LHCN-M2 (cell line): ENCODE measurements around the gene CNTF. TPM values are rescaled to one million over a fixed set of nuclear protein-coding genes. Genes with fewer than 3 reads are reported as not detected.

Source experiments
- DNase-seq: peaks from one replicate; pipeline ENCODE4 v3.0.0-alpha.2; 2012; ENCODE audit warnings: low read depth
- total RNA-seq: library from RNA; depleted of rRNA; stranded (reverse); fragments of >200 nt; gene quantifications from 2 replicates; pipeline ENCODE4 v1.2.3, GENCODE V29; 2014

Gene CNTF
- total RNA-seq, 1 experiment from 2014 or later, result 2.6 TPM

DNA sequence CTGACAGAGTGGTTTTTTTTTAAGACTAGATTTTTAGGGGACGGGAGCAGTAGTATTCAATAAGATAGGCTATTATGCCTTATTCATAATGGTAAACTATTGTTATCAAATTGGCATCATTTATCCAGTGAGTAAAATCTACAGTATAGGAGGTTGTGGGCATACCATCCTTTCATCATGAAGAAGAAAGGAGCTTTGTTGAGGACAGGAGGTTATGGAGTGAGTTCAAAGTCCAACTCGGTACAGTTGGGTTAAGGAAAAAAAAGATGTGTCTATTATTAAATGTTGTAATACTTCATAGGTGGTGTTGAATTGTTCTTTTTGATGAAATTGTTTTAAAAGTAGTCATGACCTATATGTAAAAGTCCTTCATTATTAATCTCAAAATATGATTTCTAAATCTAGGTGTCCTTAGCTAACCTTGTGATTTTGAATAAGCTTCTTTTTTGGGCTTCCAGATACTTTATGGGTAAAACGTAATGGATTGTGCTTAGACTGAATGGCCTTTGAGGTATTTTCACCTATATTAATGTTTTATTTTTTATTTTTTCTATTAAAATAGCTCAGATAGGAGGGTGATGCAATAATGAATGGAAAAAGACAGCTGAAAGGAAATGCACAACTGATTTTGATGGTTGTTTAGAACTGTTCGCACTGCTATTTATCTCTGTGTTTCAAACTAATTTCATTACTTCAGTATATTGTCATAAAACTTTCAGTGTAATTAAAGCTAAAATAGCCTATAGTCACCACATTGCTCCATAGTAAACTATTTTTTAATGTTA, 15.3 kb upstream of the CNTF start:
- no peak for DNase-seq

DNA sequence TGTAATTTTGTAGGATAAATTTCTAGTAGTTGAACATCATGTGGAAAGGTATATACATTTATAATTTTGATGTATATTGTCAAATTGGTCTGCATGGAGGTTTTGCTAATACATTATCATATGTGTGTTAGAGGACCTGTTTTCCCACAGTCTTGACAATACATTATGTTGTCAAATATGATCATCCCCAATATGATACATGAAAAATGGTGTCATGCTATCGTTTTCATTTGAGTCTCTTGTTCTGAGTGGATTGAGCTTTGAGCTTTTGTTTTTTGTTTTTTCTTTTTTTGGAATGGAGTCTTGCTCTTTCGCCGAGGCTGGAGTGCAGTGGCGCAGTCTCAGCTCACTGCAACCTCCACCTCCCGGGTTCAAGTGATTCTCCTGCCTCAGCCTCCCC, 14.1 kb upstream of the CNTF start:
- no peak for DNase-seq

DNA sequence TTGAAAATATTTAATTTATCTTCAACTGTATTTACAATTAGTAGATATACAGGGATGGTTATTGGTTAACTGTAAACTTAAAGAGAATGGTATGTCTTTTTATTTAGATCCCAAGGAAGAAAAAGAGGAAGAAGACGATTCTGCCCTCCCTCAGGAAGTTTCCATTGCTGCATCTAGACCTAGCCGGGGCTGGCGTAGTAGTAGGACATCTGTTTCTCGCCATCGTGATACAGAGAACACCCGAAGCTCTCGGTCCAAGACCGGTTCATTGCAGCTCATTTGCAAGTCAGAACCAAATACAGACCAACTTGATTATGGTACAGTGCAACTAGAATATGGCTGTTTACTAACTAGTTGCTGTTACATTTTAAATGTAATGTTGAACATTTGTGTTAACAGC, 12.7 kb upstream of the CNTF start:
- DNase-seq, result no peak

DNA sequence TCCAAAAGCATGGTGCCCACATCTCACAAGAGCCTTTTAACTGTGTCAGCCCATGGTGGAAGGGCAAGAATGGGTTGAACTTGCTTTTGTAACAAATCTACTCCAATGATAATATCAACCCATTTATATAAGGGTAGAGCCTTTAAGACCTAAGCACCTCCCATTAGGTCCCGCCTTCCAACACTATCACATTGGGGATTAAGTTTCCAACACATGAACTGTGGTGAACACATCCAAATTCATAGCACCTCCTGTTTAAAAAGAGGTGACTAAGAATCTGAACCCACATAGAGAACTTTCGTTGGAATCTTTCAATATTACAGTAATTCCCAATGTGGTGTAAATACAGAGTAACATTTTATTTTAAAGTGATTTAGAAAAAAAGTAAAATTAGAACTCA, 9.2 kb upstream of the CNTF start:
- DNase-seq, result no peak

DNA sequence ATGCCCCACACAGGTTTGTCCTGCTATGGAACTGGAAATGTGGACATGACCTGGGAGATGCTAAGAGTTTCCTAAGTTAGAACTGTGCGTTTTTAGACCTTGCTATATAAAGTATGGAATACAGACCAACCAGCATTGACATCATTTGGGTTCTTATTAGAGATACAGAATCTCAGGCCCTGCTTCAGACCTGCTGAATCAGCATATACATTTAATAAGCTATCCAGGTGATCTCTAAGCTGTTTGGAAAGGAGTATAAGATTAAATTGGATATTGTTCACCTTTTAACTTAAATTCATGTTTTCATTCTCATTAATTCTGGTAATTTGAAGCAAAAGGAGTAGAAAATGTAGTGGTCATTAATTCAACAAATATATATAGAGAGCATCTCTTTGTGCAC, 6.9 kb upstream of the CNTF start:
- DNase-seq, result no peak

DNA sequence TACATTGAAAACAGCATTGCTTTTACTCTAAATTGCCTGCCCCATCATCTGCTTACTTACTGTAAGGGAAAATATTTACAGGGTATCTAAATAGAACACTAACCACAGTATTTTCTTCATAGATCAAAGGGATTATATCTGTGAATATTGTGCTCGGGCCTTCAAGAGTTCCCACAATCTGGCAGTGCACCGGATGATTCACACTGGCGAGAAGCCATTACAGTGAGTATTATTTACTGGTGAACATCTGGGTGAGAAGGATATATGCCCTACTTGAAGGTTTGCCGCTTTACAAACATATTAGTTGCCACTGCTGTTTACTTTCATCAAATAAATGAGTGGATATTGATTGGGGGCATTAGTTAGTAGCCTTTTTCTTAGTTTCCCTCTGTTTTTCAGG, 5.9 kb upstream of the CNTF start:
- DNase-seq, result peak; percentile 95

DNA sequence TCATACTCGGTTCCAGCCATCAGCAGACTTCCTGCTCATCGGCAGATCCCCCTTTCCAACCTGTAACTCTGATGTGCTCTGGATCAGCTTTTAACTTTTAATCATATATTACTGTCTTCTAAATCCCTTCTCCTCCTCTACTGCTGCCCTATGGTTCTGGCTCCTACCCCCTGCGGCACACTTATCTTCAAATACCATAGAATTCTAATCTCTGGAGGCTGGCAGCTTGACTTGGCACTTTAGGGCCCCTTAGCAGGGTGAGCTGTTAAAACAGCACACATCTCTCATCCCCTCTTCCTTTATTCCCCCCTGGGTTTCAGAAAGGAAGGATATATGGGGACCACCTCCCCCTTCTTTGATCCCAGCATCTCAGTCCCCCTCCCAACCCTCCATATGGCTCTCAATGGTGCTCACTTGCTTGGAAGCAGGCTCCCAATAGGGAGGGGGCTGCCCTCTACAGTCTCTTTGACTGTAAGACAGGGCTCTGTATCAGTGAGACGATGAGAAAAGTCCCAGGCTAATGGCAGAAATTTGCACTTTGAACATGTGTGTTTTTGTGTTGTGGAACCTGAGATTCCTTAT, 4.4 kb upstream of the CNTF start:
- DNase-seq, result no peak

DNA sequence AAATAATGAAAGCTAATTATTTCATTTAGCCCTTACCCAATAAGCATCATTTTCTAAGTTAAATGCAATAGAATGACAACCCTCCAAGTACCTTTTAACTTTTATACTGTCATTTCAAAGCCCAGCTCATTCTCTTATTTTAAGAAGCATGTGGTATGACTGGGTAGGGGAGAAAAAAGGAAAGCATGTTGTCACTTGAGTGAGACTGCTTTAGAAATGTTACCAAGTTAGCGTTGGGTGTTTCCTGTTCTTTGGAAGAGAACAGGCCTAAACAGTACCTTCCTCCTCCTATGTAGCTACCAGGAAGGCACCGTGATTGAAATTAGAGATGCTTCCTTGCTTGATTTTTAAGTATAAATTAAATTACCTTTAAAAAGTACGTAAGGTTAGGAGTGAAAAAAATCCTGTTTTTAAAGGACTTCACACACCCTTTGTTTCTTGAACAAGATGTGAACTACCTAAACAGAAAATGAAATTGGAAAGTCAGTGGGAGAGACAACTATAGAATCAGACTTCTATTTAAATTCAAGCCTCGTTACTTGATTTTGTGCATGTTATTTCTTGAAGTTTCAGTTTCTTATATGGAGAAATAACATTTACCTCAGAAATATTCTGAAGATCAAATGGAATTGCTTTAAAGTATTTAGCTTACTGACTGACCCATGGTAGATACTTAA, 741 bp upstream of the CNTF start:
- DNase-seq, result no peak

DNA sequence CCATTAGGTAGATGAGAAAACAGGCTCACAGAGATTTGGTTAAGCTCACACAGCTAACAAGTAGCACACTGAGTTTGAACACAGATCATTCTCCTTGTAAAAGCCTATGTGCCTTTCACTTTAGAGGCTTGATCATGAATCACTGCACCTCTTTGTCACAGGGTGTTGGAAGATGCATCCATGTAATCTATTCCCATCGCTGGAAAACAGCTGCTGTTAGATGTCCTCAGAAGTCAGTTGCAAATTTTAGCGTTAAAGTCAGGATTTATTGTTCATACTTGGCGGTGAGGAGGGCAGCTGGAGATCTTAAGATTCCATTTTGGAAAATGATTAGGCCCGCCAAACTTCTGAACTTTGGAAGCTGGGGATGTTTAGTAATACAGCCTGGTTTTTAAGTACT, 2.6 kb downstream of the CNTF start:
- DNase-seq, result peak; percentile 94

DNA sequence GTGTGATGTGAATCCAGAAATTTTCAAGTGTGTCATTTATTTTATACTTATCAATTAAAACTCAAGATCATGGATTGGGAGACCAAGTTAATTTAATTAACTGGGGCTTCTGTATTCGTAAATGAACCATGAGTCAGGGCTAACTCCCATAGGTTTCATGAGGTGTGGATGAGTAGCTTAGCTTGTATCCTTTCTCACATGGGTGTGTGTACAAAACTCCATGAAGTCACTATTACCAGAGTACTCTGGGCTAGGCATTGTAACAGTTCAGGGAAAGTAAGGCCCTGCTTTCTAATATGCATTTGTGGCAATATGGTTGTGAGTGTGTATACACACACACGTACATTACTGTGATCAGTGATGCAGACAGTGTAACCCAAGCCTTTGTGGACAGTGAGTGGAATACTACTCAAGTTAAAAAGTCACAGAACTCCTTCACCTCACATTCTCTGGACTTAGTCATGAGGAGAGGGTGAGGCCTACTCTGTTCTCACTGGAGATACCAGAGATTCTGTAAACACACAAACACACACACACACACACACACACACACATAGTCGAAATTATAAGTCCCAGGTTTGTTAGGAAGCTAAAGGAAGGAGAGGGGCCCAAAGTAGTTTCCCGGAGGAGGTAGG, 3.5 kb downstream of the CNTF start:
- DNase-seq, result peak; percentile 75

DNA sequence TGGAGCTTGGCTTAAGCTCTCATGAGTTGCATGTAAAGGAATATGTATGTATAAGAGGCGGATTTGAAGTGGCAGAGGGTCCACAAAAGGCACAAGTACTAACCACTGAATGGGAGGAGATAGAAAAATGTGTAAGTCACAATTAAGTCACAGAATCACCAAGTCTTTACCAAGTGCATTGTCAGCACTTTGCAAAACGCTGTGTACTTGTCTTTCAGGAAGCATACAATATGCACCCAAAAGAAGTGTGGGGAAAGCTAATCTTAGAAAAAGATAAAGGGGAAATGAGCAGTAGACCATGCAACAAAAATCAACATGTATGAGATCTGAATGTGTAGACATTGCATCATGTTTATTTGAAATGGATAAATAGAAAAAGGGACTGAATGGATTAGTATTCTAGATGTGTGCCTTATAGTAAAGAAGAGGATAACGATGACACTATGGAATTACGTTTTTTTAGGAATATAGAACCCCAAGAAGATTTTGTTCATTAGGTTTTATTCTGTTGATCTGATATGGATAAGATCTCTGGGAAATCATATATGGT, 4.5 kb downstream of the CNTF start:
- DNase-seq, result no peak

DNA sequence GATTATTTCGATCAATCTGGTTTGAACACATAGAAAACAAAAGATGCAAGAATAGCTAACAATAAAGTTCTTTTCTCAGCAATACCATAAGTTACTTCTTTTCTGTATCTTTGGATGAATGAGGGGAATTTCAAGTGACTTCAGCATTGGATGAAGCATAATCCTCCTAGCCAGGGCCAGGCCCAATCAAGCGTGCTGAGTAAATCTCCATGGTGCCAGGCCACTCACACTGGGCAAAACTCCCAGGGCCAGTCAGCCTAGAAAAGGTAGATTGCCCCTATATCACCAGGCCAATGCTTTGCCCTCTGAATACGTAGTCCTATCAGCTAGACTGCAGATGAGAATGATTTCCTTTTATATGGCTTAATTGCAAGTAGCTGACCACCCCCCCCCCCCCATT, 6.0 kb downstream of the CNTF start:
- DNase-seq, result no peak

DNA sequence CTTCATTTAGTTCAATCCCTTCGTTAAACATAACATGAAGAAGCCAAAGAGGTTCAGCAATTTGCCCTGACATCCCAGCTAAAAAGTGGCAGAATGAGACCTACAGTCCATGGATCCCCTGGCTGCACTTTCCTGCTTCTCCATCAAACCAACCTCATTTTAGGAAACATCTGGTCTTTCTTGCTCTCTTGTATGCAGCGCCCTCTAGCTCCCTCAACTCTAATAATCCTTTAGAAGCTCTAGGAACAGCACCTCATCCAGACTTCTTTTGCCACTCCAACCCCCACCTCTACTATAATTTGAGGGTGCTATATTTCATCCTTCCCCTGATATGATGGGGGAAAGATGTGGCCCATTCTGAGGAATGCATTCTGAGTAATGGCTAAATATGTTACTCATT, 7.4 kb downstream of the CNTF start:
- DNase-seq, result peak; percentile 68

DNA sequence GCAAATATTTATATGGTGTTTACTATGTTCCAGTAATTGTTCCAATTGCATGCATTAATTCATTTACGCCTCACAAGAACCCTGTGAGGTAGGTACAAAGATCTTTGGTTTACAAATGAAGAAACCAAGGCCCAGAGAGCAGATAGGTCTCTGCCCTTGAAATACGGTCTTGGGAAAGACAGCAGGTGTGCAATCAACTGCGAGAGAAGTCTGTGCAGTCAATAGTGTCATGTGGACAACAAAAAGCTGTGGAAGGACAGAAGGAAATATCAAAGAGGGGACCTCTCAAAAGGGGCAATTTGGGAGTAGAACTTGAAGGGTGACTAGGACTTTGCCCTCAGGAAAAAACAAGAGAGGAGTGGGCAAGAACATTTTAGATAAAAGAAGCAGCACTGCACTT, 8.9 kb downstream of the CNTF start:
- no peak for DNase-seq

DNA sequence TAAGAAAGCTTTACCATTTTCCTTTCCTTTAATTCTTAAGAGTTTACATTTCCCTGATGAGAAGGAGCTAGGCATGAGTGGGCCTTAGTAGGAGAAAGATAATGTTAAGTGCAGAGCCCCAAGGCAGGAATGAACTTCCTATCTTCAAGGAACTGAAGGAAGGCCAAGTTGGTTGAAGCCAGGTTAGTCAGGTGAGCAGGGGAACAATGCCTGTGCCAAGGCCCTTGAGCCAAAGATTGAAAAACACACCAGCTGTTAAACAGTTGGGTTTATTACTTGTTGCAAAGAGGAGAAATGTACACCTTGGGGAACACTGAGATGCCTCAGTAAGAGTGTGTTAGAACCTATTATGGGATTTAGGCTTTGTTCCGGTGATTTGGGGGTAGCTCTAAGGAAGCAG, 10.0 kb downstream of the CNTF start:
- DNase-seq, result no peak

DNA sequence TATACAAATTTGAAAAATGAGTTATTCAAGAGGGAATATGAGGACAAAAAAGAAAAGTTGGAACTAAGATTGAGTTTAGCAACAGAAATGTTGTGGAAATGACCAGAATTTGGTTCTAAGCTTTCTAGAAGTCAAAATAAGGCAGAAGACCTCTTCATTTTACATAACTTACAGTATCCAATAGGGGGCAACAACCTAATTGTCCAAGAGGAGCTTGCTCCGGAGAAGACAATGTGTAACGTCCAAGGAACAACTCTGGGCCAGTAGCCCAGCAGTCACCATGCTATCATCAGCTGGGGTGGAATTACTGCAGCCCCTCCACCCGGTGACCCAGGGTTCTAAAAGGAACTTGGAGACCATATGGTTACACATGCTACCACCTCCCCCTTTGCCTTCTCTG, 14.1 kb downstream of the CNTF start:
- DNase-seq, result no peak

DNA sequence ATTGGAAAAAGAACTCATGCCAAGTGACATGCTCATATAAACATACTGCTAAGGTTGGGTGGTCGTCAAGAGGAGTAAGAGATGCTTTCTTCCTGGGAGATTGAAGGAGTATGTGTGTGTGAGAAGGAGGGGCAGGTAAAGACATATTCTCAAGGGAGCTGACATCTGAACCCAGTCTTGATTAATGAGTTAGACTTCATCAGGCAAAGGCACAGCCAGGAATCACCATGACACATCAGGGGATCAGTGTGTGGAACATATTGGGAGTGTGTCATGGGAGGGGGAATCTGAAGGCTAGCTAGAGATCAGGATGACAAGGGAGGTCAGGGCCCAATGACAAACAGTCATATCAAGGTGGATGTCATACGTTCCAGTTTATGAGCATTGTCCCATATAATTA, 14.9 kb downstream of the CNTF start:
- no peak for DNase-seq

DNA sequence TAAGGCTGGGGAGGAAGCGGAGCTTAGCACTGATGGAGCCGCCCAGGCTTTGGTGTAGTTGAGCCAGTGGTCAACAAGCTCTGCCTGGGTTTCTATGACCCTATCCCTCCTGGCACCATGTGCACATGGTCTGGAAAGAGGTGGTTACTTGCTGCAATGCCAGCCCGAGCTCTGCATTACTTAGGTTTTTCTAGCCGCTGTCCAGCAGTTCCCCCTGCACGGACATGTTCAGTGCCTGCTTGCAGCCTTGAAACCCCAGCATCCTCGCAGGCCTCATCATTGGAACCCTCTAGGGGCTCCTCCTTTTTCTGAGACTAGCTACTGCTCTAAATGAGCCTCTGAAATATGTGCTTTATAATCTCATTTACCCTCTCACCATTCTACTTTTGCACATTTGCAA, 16.6 kb downstream of the CNTF start:
- DNase-seq, result no peak

DNA sequence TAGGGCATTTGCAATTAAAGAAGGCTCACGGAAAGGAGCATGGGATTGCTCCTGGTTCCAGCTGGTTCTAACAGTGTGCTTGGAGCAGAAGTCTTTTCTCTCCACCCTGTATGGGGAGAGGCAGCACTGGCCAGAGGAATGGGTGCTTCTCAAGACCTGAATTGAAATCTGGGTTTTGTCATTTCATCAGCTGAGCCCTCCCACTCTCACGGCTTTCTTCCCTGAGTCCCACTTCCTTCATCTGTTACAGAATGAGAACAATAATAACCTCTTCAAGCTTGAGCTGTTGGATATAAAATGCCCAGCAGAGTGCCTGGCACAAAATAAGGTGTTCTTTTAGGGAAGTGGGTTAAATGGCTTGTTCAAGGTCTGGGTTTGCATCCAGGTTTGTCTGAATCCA, 17.2 kb downstream of the CNTF start:
- DNase-seq, result no peak

DNA sequence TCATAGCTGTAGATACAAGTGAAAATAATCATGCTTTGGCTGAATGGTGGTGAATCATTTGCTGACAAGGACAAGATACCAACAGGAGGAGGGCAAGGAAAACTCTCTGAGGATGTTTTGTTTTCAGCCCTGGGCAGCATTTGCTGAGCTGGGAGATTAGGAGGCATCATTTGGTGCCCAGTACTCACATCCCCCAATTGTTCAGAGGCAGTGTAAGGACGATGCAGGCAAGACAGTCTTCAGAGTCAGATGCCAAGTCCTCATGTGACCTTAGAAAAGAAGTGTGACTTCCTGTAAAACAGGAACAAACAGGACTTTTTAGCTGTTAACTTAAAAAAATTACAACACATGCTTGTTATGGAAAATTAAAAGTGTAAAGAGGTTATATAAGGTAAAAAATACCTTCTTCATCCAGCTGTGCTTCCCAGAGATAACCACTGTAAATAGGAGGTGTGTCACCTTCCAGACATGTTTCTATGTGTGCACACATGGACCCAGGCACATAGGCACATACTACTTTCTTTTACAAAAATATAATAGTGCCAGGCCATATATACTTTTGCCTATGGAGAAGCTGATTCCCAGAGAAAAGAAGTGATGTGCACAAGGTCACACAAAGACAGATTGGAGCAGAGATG, 18.0 kb downstream of the CNTF start:
- no peak for DNase-seq

DNA sequence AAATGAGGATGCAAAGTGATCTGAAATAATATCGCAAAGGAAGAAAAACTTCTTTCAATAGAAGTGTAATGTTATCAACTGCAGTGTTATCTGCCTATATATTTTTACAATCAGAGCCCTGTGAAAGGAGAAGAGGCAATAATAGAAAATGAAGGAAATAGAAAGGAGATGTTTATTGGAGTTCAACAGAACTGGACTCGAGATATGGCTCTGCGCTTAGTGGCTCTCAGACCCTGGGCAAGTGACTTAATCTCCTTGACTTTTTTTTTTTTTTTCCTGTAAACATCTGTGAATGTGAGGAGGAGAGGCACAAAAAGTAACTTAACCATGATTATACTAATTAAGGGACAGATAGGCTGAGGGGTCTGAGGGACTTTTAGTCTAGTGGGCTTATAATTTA, 18.9 kb downstream of the CNTF start:
- DNase-seq, result no peak
